ENCODE data around the gene GPR176. TPM values are rescaled to one million over a fixed set of nuclear protein-coding genes. Genes with fewer than 3 reads are reported as not detected.

The GPR176 gene
- total RNA-seq, 1 donor from 2014 or later: 52.0 TPM

GRCh38 chr15:39850436-39850835, 69.6 kb downstream of the GPR176 start:
- Histone ChIP-seq H3K4me3 (ENCODE audit: low read depth, low read length) (no peak overlapping the region), H3K27me3 (ENCODE audit: control insufficient read depth, insufficient read depth, low read length) (no peaks in the 10 kb centered on the region), H3K36me3 (ENCODE audit: control insufficient read depth, insufficient read depth, low read length) (no peaks in the 10 kb centered on the region)
- TF ChIP-seq, protein P1, sequence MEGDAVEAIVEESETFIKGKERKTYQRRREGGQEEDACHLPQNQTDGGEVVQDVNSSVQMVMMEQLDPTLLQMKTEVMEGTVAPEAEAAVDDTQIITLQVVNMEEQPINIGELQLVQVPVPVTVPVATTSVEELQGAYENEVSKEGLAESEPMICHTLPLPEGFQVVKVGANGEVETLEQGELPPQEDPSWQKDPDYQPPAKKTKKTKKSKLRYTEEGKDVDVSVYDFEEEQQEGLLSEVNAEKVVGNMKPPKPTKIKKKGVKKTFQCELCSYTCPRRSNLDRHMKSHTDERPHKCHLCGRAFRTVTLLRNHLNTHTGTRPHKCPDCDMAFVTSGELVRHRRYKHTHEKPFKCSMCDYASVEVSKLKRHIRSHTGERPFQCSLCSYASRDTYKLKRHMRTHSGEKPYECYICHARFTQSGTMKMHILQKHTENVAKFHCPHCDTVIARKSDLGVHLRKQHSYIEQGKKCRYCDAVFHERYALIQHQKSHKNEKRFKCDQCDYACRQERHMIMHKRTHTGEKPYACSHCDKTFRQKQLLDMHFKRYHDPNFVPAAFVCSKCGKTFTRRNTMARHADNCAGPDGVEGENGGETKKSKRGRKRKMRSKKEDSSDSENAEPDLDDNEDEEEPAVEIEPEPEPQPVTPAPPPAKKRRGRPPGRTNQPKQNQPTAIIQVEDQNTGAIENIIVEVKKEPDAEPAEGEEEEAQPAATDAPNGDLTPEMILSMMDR (IDR thresholded peaks at IDR 0.05; ENCODE audit: insufficient read depth, low read length, poor library complexity, severe bottlenecking): no peak
- no peak for DNase-seq (ENCODE audit: low read depth)

DNA sequence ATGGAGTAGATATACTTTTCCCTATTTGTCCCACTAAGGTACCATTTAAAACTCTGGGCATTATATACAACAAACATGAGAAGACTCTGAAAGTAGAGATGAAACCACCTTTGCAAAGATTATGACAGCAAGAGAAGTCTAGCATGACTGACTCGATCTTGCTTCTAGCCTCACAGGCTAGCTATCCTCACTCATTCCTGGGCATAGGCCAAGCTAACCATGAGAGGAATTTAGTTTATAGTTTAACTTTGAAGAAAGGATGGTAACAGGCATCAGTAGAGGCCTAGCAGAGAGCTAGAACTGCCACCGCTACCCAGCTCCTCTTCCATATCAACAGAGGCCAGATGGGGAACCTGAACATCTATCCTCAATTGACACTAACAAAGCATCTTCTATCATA, 74.0 kb downstream of the GPR176 start:
- Histone ChIP-seq H3K4me3 (ENCODE audit: low read depth, low read length) (no peak overlapping the region), H3K27me3 (ENCODE audit: control insufficient read depth, insufficient read depth, low read length) (no peaks in the 10 kb centered on the region), H3K36me3 (ENCODE audit: control insufficient read depth, insufficient read depth, low read length) (no peaks in the 10 kb centered on the region)
- DNase-seq (ENCODE audit: low read depth): no peak
- TF ChIP-seq, protein P1 (IDR thresholded peaks at IDR 0.05; ENCODE audit: insufficient read depth, low read length, poor library complexity, severe bottlenecking): no peak

GRCh38 chr15:39845582-39845981, 74.5 kb downstream of the GPR176 start:
- H3K36me3 ChIP-seq (ENCODE audit: control insufficient read depth, insufficient read depth, low read length): no peaks in the 10 kb centered on the region
- TF ChIP-seq, protein P1 (IDR thresholded peaks at IDR 0.05; ENCODE audit: insufficient read depth, low read length, poor library complexity, severe bottlenecking): no peak
- H3K27me3 ChIP-seq (ENCODE audit: control insufficient read depth, insufficient read depth, low read length): no peaks in the 10 kb centered on the region
- H3K4me3 ChIP-seq (ENCODE audit: low read depth, low read length): no peak overlapping the region
- no peak for DNase-seq (ENCODE audit: low read depth)

- TF ChIP-seq, protein P1 (IDR thresholded peaks at IDR 0.05; ENCODE audit: insufficient read depth, low read length, poor library complexity, severe bottlenecking): no peak
- H3K36me3 ChIP-seq (ENCODE audit: control insufficient read depth, insufficient read depth, low read length): no peaks in the 10 kb centered on the region
- H3K4me3 ChIP-seq (ENCODE audit: low read depth, low read length): no peak overlapping the region
- no peak for DNase-seq (ENCODE audit: low read depth)
- no peaks in the 10 kb centered on the region for H3K27me3 ChIP-seq (ENCODE audit: control insufficient read depth, insufficient read depth, low read length)
Measured at GRCh38 chr15:39843565-39843964, 76.5 kb downstream of the GPR176 start.

DNA sequence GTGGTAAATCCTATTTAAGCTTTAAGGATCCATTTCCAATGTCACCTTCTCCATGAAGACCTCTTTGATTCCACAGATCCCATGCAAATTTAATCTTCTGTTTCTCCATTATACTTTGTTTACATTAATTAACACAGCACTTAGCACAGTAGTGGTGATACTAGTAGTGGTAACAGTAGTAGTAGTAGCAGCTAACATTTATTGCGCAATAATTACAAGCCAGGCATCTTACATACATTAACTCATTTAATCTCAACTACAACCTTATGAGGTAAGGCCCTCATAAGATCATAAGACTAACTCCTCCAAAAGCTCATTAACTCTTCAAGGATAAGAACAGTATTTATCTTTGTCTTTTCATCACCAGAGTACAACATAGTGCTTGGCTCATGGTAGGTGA, 82.6 kb downstream of the GPR176 start:
- DNase-seq (ENCODE audit: low read depth): no peak
- Histone ChIP-seq H3K36me3 (ENCODE audit: control insufficient read depth, insufficient read depth, low read length) (no peaks in the 10 kb centered on the region), H3K4me3 (ENCODE audit: low read depth, low read length) (no peak overlapping the region), H3K27me3 (ENCODE audit: control insufficient read depth, insufficient read depth, low read length) (no peaks in the 10 kb centered on the region)
- TF ChIP-seq, protein P1 (IDR thresholded peaks at IDR 0.05; ENCODE audit: insufficient read depth, low read length, poor library complexity, severe bottlenecking): no peak

DNA sequence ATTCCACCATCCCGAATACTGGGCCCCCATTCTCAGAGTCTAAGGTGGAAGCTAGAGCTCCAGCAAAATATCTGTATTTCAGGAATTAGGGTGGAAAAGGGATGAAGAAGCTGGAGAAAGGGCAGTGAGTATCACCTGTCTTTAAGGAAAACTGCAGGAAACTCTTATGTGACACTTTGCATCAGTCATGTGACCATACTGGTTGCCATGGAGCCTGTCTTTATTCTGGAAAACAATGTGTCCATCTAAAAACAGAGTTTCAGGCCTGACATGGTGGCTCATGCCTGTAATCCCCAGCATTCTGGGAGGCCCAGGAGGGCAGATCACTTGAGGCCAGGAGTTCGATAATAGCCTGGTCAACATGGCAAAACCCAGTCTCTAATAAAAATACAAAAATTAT, 84.5 kb downstream of the GPR176 start:
- Histone ChIP-seq H3K36me3 (ENCODE audit: control insufficient read depth, insufficient read depth, low read length) (no peaks in the 10 kb centered on the region), H3K4me3 (ENCODE audit: low read depth, low read length) (no peak overlapping the region), H3K27me3 (ENCODE audit: control insufficient read depth, insufficient read depth, low read length) (no peaks in the 10 kb centered on the region)
- TF ChIP-seq, protein P1 (IDR thresholded peaks at IDR 0.05; ENCODE audit: insufficient read depth, low read length, poor library complexity, severe bottlenecking): no peak
- DNase-seq (ENCODE audit: low read depth): no peak
